ENCODE results near the gene RAVER2. TPM values are rescaled to one million over a fixed set of nuclear protein-coding genes. Genes with fewer than 3 reads are reported as not detected.
"Not testable (repeated sequence)": the region's sequence is repeated elsewhere in the genome, so short reads cannot be mapped to it uniquely, and the experiment has no call there.

RAVER2 gene
- total RNA-seq, 1 donor from 2014 or later: 12.6 TPM

GRCh38 chr1:64775113-64775512 is 30.2 kb downstream of the RAVER2 start:
- Histone ChIP-seq H3K4me3 (ENCODE audit: low read depth, low read length) (no peak overlapping the region), H3K27me3 (ENCODE audit: control insufficient read depth, insufficient read depth, low read length) (no peaks in the 10 kb centered on the region), H3K36me3 (ENCODE audit: control insufficient read depth, insufficient read depth, low read length) (no peaks in the 10 kb centered on the region)
- DNase-seq (ENCODE audit: low read depth): no peak
- no peak for TF ChIP-seq CTCF (IDR thresholded peaks at IDR 0.05; ENCODE audit: insufficient read depth, low read length, poor library complexity, severe bottlenecking)

GRCh38 chr1:64782044-64782443 is 37.2 kb downstream of the RAVER2 start:
- H3K4me3 ChIP-seq (ENCODE audit: low read depth, low read length); H3K36me3 ChIP-seq (ENCODE audit: control insufficient read depth, insufficient read depth, low read length); H3K27me3 ChIP-seq (ENCODE audit: control insufficient read depth, insufficient read depth, low read length); DNase-seq (ENCODE audit: low read depth): not testable (repeated sequence)

- not testable (repeated sequence) for H3K36me3 ChIP-seq (ENCODE audit: control insufficient read depth, insufficient read depth, low read length); H3K27me3 ChIP-seq (ENCODE audit: control insufficient read depth, insufficient read depth, low read length); H3K4me3 ChIP-seq (ENCODE audit: low read depth, low read length); DNase-seq (ENCODE audit: low read depth)
Measured at GRCh38 chr1:64782848-64783247, 38.0 kb downstream of the RAVER2 start.

GRCh38 chr1:64790832-64791487 is 46.1 kb downstream of the RAVER2 start:
- H3K4me3 ChIP-seq (ENCODE audit: low read depth, low read length): no peak overlapping the region
- H3K36me3 ChIP-seq (ENCODE audit: control insufficient read depth, insufficient read depth, low read length): no peaks in the 10 kb centered on the region
- DNase-seq (ENCODE audit: low read depth): no peak
- no peaks in the 10 kb centered on the region for H3K27me3 ChIP-seq (ENCODE audit: control insufficient read depth, insufficient read depth, low read length)
- no peak for TF ChIP-seq CTCF (IDR thresholded peaks at IDR 0.05; ENCODE audit: insufficient read depth, low read length, poor library complexity, severe bottlenecking)

GRCh38 chr1:64798872-64799271 is 54.0 kb downstream of the RAVER2 start:
- Histone ChIP-seq H3K4me3 (ENCODE audit: low read depth, low read length) (no peak overlapping the region), H3K36me3 (ENCODE audit: control insufficient read depth, insufficient read depth, low read length) (no peaks in the 10 kb centered on the region), H3K27me3 (ENCODE audit: control insufficient read depth, insufficient read depth, low read length) (no peaks in the 10 kb centered on the region)
- no peak for DNase-seq (ENCODE audit: low read depth)
- TF ChIP-seq CTCF (IDR thresholded peaks at IDR 0.05; ENCODE audit: insufficient read depth, low read length, poor library complexity, severe bottlenecking): no peak

DNA sequence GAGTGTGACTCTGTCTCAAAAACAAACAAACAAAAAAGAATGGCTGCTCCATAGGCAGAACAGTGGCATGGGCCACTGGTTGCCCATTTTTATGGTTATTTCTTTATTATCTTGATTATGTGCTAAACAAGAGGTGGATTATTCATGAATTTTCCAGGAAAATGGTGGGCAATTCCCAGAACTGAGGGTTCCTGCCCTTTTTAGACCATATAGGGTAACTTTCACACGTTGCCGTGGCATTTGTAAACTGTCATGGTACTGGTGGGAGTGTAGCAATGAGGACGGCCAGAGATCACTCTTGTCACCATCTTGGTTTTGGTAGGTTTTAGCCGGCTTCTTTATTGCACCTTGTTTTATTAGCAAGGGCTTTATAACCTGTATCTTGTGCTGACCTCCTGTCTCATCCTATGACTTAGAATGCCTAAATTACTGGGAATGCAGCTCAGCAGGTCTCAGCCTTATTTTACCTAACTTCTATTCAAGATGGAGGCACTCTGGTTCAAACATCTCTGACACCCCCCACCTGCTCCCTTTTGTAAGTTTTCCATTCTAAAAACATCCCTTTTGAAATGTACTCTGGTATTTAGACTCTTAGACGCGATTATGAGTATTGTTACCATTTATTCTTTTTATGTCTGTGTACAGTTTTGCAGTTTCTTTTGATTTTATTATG is 57.1 kb downstream of the RAVER2 start:
- TF ChIP-seq CTCF (IDR thresholded peaks at IDR 0.05; ENCODE audit: insufficient read depth, low read length, poor library complexity, severe bottlenecking): no peak
- no peak for DNase-seq (ENCODE audit: low read depth)
- Histone ChIP-seq H3K27me3 (ENCODE audit: control insufficient read depth, insufficient read depth, low read length) (no peaks in the 10 kb centered on the region), H3K36me3 (ENCODE audit: control insufficient read depth, insufficient read depth, low read length) (no peaks in the 10 kb centered on the region), H3K4me3 (ENCODE audit: low read depth, low read length) (no peak overlapping the region)

GRCh38 chr1:64809309-64809708 is 64.4 kb downstream of the RAVER2 start:
- TF ChIP-seq CTCF (IDR thresholded peaks at IDR 0.05; ENCODE audit: insufficient read depth, low read length, poor library complexity, severe bottlenecking): no peak
- H3K36me3 ChIP-seq (ENCODE audit: control insufficient read depth, insufficient read depth, low read length): no peaks in the 10 kb centered on the region
- H3K27me3 ChIP-seq (ENCODE audit: control insufficient read depth, insufficient read depth, low read length): no peaks in the 10 kb centered on the region
- no peak overlapping the region for H3K4me3 ChIP-seq (ENCODE audit: low read depth, low read length)
- DNase-seq (ENCODE audit: low read depth): no peak
